Peyer's patch (tissue), 4 donors: ENCODE measurements around the gene POGLUT3.

Source experiments
- CTCF ChIP-seq, 6 experiments: fragments of 450-650 bp in 4 of 6; fragments of 200-600 bp in 2 of 6; sonication (generic) in 1 of 6; IDR thresholded peaks; one replicate each; pipeline ENCODE4 v1.5.1; 2017 to 2019; ENCODE audit warnings: antibody characterized with exemption in 6 of 6, mild to moderate bottlenecking in 3 of 6, moderate library complexity in 1 of 6
- POLR2A ChIP-seq, 2 donors: fragments of 450-650 bp; IDR thresholded peaks; one replicate each; pipeline ENCODE4 v1.5.1; 2017; ENCODE audit warnings: antibody characterized with exemption in 2 of 2, mild to moderate bottlenecking in 2 of 2, moderate library complexity in 2 of 2

- TF ChIP-seq CTCF (IDR thresholded peaks at IDR 0.05) (no peak), POLR2A (IDR thresholded peaks at IDR 0.05) (no peak)
Observed at GRCh38 chr11:108534274-108534882, 36.2 kb upstream of the POGLUT3 start.
